NCI-H345 (cell line): ENCODE measurements around the gene MCRIP2.

Source experiments
- DNase-seq: peaks from one replicate; lab custom pipeline; 2025; lab: John Stamatoyannopoulos, UW

Gene MCRIP2

DNA sequence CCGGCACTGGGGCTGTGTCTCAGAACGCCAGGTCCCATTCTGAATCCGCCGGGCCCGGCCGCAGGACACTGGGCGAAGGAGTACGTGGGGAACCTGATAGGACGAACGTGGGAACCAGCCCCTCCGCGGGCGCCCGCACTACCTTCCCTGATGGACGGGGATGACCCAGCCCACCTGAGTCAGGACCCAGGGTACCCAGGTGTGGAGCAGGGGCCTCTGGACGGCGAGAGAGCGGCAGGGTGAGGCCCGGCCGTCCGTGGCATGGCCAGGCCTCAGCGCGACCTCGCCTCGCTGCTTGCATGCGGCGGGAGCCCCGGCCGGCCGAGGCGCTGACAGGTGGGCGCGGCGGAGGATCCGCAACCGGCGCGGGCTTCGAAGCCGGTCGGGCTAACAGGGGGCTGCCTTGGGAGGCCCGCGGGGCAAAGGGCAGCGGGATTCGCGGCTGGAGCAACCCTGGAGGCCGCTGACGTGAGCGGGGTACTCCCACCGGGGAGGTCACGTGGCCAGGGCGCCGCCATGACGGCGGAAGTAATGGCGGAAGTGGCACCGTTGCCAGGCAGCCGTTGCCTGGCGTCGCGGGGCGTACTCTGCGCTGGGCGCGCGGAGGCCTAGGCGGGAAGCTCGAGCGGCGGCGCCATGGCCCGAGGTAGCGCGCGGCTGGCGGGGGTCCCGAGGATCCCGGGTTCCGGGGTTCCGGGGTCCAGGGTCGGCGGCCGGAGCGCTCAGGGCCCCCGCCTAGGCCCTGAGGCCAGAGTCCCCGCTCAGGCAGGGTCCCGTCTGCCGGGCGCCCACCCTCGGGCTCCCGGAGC is 7.4 kb downstream of the MCRIP2 start, which contains the start of gene WDR90:
TSS of gene WDR90 (plus strand) at position 585 of the 809 bp plus-strand sequence. CDS start at position 637, 52 bp downstream.
- peak; percentile 95 for DNase-seq

DNA sequence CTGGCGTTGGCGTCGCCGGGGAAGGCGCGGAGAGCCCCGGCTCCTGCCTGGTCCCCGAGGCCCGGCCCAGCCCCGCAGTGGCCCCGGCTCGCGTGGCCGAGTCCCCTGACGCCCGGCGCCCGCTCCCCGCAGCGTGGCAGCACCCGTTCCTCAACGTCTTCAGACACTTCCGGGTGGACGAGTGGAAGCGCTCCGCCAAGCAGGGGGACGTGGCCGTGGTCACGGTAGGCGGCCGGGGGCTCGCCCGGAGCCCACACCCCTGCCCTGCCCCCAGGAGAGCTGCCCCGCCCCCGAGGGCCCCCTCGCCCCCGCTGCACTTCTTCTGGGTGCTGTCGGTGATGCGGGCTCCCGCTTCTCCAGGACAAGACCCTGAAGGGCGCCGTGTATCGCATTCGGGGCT is 8.0 kb downstream of the MCRIP2 start:
- DNase-seq: peak; percentile 13

DNA sequence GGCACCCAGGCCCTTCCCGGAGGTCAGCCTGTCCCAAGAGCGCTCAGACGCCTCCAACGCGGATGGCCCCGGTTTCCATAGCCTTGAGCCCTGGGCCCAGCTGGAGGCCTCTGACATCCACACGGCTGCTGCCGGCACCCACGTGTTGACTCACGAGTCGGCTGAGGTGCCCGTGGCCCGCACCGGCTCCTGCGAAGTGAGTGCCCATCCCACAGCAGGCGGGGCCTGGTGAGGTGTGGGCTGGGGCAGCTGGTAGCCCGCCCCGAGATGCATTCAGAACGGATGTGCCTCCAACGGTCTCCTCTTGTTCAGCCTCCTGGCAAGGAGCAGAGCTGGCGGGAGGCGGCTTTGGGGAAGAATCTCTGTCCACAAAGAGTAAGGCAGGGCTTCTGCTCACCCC is 10.2 kb downstream of the MCRIP2 start:
- DNase-seq: no peak

DNA sequence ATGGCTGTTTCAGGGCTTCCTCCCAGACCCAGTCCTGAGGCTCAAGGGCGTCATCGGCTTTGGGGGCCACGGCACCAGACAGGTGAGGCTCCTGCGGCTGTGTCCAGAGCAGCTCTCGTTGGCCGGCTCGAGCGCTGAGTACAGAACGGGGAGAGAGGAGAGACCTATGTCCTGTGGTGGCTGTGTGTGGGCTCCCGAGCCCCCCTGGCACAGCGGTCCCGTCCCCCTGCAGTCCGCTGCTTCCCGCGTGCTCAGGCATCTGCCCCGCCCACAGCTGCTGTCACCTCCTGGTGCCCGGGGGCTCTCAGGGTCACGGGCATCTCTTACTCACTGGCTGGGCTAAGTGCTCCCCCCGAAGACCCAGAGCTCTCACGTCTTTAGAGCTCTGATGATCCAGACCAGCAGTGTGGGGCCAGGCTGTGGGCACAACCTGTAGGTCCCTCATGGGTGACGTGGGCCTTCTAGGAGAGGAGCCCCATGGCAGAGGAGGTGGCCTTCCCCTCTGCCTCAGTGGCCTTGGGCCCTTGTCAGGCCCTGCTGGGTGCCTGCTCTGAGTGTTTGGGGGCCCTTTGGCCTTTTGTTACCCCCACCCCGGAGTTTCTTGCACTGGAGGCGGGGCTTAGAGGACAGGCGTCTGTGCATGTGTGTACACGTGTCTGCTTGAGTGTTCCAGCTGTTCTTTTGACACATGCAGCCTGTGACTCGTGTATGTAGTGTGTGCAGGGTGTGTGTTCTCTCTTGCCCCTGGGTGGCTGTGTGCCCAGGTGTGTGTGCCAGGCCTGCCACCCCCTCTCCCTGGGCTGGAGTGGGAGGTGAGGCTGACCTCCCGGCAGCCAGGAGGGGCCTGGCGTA is 11.1 kb downstream of the MCRIP2 start:
- DNase-seq: no peak

DNA sequence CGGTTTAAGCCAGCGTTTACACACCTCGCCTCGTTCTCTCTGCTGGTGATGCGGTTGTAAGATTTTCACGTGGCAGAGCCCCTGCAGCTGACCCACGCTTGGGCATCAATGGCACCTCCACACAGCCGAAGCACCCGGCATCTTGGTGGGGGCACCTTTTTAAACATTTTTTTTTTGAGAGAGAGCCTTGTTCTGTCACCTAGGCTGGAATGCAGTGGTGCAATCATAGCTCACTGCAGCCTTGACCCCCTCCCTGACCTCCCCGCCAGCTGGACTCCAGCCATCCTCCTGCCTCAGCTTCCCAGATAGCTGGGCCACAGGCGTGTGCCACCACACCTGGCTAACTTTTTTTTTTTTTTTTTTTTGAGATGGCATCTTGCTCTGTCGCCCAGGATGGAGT is 12.4 kb downstream of the MCRIP2 start:
- DNase-seq: no peak

DNA sequence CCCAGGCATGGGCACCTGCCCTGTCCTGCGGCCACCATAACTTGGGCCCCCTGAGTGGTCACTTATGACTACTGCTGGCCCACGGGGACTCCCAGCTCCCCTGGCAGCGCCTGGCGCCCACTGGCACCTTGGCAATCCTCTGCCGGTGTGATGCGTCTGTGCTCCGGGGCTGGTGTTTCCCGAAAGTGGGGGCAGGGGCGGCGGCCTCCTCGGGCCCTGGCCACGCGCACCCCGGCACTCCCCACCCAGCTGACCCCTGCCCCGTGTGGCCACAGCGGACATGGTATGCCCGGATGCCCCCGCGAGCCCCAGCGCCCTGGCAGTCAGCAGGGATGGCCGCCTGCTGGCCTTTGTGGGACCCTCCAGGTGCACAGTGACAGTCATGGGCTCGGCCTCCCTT is 15.9 kb downstream of the MCRIP2 start:
- DNase-seq: no peak

DNA sequence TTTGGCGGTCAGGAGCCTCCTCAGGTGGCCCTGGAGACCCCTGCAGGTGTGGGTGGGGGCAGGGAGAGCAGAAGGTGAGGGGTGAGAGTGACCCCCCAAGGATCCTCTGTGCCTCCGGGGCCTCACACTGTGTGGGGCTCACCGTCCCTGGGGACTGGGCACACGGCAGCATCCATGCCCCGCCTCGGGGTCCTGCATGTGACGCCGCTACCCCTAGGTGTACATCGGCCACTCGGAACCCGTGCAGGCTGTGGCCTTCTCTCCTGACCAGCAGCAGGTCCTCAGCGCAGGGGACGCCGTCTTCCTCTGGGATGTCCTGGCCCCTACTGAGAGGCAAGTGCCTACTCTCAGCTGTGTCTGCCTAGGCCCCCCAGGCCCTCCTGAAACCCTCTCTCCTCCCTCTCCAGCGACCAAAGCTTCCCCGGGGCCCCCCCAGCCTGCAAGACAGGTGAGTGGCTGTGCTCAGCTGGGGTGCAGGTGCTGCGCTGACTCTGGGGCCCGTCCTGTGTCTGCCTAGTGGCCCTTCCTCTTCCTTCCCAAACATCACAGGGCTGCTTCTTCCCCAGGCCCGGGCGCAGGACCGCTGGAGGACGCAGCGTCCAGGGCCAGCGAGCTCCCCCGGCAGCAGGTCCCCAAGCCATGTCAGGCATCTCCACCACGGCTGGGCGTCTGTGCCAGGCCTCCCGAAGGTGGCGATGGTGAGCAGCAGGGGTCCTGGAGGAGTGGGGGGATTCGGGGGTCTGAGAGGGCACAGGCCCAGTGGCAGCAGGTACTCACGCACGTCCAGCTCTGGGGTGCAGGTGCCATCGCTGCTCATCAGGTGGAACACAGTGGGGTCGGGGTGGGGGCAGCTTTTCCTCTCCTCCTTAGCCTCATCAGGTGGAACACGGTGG is 17.3 kb downstream of the MCRIP2 start:
- no peak for DNase-seq

DNA sequence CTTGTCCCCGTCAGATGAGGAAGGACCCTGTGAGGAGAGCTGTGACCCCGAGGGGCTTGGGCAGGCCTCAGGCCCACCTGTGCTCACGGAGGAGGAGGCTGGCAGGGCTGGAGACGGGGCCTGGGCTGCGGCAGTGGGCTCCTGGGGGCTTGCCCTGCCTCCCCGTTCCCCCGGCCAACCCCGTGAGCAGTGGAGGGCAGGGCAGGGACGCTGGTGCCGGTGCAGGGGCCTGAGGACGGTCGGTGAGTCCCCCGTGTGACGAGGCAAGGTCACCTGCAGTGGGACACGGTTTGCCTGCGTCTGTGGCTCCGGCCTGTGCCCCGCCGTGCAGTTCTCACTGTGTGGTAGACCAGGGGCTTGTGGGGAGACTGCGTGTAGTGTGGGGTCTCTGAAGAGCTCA is 18.0 kb downstream of the MCRIP2 start:
- no peak for DNase-seq

DNA sequence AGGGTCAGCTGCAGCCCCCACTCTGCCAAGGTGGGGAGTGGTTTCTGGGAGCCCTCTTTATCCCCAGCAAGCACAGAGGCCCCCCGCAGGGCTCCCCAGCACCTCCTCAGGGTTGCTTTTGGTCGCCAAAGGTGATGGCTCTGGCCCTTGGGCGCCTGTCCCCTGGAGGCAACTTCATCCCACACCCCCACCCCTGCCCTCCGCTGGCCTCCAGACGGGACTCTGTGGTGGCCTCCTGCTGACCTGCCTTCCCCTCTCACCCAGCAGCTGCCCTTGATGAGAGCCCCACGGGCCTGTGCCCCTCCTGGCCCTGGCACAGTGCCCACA is 18.5 kb downstream of the MCRIP2 start:
- DNase-seq: peak; percentile 9

DNA sequence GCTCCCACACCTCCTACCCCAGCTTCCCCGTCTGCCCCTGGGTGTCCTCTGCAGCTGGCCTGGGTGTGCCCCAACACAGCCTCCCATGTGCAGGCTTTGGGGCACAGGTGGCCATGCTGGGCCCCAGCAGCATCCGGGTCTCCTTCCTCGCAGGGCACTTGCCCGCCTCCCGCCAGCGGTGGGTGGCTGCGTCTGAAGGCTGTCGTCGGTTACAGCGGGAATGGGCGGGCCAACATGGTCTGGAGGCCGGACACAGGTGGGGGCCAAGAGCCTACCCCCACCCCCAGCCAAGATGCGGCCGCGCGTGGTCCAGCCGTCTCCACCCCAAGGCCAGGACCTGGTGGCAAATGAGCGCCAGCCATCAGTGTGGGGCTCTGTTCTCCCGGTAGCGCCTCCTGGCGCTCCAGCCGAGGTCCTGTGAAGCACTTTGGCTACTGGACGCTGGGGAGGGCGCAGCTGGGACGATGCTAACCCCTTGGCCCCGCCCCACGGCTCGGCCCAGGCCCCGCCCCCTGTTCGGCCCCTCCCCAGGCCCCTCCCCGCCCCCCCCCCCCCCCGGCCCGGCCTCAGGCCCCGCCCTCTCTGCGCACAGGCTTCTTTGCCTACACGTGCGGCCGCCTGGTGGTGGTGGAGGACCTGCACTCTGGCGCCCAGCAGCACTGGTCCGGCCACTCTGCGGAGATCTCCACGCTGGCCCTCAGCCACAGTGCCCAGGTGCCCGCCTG is 19.0 kb downstream of the MCRIP2 start:
- DNase-seq: peak; percentile 19

DNA sequence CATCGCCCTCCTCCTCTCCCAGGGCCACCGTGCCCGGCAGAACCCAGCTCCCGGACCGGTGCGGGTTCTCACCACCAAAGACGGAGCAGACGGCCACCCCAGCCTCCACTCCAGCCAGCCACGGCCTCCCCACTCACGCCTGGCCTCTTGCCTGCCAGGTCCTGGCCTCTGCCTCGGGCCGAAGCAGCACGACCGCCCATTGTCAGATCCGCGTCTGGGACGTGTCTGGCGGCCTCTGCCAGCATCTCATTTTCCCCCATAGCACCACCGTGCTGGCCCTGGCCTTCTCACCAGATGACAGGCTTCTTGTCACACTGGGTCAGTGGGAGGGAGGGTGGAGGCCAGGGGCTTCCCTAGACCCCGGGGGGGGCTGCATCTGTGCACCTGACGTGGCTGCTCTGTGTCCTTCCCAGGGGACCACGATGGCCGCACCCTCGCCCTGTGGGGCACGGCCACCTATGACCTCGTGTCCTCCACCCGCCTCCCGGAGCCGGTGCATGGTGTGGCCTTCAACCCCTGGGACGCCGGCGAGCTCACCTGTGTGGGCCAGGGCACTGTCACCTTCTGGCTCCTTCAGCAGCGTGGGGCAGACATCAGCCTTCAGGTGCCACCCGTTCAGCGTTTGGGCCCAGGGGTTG is 19.7 kb downstream of the MCRIP2 start:
- no peak for DNase-seq

DNA sequence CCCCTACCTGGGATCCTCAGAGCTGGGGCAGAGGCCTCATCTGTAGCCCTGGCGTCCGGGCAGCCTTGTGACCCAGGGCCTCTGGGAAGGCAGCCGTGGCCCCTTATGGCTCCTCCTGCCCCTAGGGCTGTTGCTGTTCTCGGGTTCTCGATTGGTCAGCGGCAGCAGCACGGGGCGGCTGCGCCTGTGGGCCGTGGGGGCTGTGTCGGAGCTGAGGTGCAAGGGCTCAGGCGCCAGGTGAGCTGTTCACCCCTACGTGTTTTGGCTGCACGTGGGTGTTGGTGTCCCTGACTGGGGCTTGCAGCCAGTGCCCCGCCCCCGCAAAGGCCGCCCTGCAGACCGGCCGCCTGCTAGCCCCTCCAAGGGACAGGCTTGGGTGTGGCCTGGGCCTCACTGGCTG is 20.5 kb downstream of the MCRIP2 start:
- DNase-seq: no peak

DNA sequence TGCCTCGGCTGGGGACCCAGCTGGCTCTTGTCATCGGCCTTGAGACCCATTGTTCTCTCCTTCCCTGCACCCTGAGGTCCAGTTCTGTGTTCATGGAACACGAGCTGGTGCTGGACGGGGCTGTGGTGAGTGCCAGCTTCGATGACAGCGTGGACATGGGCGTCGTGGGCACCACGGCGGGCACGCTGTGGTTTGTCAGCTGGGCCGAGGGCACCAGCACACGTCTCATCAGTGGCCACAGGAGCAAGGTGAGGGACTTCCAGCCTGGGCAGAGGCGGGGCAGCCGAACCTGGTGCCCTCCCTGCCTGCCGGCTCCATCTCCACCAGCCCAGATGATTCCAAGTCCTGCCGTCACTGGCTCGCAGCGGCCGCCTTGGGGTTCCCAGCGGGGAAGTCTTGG is 21.0 kb downstream of the MCRIP2 start:
- DNase-seq: no peak

DNA sequence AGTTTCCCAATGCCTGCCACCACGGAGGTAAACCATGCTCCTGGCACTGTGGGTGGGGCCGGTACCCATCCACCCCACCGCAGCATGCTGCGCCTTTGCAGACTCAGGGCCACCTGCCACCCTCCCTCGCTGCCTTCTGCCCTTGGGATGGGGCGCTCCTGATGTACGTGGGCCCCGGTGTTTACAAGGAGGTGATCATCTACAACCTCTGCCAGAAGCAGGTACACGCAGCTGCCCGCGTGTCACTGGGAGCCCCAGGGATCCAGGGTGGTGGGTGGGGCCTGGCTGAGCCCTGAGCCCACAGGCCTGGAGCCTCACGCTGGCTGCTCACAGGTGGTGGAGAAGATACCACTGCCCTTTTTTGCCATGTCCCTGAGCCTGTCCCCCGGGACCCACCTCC is 24.9 kb downstream of the MCRIP2 start:
- no peak for DNase-seq

DNA sequence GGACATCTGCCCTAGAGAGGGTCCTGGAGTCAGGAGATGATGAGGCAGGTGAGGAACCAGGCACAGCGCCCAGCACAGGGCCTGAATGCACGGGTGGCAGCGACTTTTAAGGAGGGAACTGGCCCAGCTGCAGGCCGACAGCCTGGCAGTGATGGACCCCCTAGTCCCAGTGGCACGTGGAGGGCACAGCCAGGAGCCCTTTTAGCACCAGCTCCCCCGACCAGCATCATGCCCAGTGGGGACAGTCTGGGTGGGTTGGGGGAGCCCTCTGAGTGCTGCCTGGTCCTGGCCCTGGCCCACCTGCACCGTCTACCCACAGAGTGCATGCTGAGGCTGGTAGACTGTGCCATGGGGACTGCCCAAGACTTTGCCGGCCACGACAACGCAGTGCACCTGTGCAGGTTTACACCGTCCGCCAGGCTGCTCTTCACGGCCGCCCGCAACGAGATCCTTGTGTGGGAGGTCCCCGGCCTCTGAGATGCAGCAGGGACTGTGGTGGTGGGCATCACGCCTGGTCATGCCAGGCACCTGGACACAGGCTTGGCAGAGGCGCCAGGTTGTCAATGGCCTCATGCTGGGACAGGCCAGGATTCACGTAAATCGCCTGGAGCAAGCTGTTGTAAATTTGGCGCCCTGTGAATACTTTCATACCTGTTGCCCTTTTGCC is 25.6 kb downstream of the MCRIP2 start:
- no peak for DNase-seq

DNA sequence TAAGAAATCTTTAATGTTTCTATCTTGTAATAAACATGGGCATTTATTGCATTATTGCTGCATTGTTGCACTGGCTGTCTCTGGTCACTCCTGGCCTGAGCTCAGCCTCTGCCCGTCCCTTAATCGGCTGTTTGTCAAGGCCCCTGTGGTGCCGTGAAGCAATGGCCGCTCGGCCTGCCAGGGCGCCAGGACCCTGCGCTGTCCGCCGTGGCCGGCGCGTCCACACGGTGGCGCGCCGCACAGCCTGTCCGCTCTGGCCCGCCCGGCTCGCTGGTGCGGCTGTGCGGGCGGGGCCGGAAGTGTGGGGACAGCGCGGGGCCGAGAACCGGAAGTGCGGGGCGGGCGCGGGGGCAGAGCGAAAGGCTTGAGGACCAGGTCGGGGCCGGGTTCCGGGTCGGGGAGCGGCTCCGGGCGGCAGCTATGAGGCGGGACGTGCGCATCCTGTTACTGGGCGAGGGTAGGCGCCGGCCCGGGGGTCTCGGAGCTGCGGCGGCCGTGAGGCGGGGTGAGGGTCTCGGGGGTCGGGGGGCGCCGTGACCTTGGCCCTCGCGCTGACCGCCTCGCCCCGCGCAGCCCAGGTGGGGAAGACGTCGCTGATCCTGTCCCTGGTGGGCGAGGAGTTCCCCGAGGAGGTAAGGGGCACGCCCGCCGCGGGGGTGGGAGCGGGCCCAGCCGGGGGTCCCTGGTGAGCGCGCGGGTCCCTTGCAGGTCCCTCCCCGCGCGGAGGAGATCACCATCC is 26.3 kb downstream of the MCRIP2 start, which contains the start of gene RHOT2:
TSS of gene RHOT2 (plus strand) at position 353 of the 739 bp plus-strand sequence. CDS start at position 421, 68 bp downstream.
- peak; percentile 93 for DNase-seq

DNA sequence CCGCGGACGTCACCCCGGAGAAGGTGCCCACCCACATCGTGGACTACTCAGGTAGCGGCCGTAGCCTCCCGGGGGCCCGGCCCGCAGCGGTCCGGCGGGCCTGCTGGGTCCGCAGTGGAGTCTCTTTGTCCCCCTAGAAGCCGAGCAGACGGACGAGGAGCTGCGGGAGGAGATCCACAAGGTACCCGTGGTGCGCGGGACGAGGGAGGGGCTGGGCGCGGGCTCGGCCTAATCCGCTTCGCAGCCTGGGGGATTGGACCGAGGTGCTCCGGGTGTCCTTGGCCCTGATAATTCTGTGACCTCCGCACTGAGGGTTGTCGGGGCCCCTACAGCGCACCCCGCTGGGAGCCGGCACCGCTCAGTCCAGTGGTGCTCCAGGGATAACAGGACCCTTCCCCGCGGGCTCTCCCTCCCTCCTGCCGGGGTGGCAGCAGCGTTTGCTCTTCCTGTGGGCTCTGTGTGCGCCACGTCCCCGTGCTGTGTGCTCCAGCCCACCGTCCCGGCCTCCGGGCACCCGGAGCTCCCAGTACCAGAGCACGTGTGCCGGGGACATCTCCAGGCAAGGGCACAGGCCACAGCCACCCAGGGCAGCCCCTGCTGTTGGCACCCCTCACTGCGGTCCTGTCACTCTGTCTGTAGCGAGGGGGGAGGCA is 27.0 kb downstream of the MCRIP2 start:
- no peak for DNase-seq

DNA sequence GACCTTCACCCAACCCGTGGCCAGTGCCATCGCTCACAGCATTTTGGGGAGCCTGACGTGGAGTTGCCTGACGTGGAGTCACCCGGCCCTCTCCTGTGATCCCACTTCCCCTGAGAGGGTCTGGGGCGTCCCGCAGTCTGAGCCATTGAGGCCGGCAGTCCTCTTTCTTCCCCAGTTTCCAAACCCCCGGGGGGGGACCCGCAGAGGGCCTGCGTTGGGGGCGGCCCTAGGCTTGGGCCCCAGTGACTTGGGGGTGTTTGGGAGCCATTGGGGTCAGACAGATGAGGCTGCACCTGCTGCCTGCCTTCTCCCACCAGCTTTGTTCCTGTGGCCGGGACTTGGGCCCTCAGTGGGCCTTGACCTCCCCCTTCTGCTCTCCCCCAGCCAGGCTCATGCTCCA is 28.0 kb downstream of the MCRIP2 start:
- no peak for DNase-seq
